ENCODE measurements around the gene TEX52.
A peak's percentile ranks its signal among the peaks of the same experiment; 100 is the strongest.

The TEX52 gene

DNA sequence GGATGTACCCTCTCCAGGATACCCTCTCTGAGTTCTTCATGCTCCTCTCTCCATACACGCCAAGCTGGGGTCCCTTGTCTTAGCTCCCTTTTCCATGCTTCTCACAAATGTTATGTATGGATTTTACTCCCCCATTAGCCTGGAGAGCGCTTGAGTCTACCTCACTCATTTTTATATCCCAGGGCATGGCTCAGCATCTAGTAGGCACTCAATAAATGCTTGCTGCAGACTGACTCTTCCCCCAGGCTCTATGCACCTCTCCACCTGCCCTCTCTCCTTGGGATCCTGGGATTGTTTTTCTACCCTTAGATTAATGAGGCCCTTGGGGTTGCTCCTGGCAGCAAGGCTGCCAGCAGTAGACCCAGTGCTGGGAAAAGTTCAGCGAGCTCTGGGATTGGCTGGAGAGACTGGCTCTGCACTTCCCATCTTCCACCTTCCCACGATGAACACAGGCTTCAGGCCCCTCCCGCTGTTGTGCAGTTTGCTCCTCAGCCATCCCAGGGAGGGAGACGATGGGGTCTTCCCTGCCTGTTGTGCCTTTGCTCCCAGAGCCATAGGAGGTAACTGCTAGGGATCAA, 24.2 kb downstream of the TEX52 start:
- no peak for DNase-seq (ENCODE audit: low read depth)

- DNase-seq (ENCODE audit: low read depth): no peak
Observed at GRCh38 chr12:2829275-2829674, 27.6 kb downstream of the TEX52 start.

- no peak for DNase-seq (ENCODE audit: low read depth)
Observed at GRCh38 chr12:2826721-2827515, 29.9 kb downstream of the TEX52 start.

DNA sequence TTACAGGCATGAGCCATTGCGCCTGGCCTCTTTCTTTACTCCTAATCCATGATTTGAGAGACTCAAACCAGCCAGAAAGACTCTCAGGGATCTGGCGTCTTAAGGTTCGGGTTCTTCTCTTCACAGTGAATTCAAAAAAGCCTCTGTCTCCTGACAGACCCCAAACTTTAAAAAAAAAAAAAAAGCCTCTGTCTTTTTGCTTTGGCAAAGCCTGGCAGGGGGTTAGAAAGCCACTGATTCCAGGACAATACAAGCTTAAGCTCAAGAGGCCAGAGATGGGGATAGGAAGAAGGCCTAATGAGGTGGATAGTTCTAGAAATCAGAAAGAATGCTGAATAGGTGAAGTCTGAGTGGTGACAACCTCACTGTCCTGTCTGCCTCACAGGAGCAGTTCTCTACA, 30.8 kb downstream of the TEX52 start:
- DNase-seq (ENCODE audit: low read depth): no peak

DNA sequence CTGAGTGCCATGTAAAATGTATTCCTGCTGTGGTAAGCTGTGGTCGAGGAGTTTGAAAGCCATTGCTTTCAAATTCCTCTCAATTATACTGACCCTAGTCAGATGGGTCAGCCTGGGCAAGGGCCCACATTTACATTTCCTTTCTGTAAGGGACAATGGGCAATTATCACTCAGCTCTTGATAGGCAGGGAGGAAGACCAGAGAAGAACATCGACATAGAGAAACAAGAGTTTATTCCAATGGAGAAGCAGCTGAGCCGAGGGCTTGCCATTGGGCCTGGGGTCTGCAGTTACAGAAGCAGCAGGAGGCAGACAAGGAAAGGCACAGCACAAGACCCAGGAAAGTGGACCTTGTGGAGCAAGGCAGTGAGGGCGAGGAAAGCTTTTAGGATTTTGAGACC, 31.7 kb downstream of the TEX52 start:
- DNase-seq (ENCODE audit: low read depth): no peak

- no peak for DNase-seq (ENCODE audit: low read depth)
Observed at GRCh38 chr12:2824541-2824940, 32.3 kb downstream of the TEX52 start.

DNA sequence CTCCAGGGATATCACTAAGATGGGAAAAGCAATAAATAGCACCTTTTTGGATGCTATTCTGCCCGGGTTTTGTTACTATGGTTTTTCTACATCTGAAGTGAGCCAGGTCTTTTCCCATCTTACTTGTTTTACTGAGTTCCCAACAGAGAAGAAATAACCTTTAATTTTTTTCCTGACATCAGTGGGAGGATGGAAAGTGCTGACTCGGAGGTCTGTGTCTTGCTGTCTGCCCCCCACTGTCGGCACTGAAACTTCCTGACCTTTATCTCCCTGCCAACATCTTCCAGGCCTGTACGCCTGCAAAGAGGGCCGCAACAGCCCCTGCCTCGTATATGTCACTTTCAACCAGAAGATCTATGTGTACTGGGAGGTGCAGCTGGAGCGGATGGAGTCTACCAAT, 33.4 kb downstream of the TEX52 start:
- DNase-seq (ENCODE audit: low read depth): no peak

DNA sequence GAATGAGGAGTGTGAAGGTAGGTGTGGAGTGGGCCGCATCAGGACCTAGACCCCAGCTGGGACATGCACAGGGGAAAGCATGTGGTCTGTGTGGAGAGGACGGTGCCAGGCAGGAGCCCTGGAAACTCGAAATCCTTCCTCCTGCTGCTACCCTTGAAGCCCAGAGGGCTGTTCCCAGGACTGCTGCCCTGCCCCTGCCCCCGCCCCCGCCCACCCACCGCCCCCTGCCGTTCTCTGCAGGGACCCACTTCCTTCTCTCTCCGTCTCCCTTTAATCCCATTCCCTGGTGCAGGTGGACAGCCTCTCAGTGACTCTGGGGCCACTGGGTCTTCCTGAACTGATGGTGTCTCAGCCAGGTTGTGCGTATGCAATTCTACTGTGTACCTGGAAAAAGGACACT, 36.4 kb downstream of the TEX52 start:
- no peak for DNase-seq (ENCODE audit: low read depth)

GRCh38 chr12:2819810-2820209, 37.0 kb downstream of the TEX52 start:
- DNase-seq (ENCODE audit: low read depth): no peak

DNA sequence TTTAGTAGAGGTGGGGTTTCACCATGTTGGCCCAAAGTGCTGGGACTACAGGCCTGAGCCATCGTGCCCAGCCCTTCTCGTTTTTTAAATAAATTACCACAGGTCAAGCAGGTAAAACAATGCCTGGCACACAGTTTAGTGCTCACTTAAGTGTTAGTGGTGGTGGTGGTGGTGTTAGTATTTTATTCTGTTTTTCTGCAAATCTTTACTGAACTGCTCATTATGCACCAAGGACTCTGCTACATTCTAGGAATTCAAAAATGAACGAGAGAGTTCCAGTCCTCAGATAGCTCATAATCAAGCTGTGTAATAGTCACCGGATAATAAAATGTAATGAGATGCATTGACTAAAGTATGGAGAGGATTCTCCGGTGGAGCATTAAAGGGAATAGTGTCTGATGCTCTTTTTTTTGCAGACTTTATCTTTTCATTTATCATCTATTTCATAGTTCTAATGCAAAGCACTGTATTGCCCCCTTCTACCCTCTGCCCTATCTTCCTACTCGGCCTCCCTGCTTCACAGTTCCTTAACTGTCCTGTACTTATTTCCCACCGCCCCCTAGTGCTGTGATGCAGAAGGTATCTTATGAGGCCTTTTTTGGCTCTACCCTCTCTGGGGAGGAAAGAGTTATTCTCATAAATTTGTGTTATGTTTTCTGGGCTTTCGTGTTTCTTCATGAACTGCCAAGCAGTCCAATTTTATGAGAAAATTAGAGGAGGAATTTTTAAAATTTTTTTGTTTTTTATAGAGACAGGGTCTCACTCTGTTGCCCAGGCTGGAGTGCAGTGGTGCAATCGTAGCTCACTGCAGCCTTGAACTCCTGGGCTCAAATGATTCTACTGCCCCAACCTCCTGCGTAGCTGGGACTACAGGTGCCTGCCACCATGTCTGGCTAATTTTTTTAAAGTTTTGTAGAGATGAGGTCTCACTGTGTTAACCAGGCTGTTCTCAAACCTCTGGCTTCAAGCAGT, 43.3 kb downstream of the TEX52 start:
- peak; percentile 35 for DNase-seq (ENCODE audit: low read depth)

DNA sequence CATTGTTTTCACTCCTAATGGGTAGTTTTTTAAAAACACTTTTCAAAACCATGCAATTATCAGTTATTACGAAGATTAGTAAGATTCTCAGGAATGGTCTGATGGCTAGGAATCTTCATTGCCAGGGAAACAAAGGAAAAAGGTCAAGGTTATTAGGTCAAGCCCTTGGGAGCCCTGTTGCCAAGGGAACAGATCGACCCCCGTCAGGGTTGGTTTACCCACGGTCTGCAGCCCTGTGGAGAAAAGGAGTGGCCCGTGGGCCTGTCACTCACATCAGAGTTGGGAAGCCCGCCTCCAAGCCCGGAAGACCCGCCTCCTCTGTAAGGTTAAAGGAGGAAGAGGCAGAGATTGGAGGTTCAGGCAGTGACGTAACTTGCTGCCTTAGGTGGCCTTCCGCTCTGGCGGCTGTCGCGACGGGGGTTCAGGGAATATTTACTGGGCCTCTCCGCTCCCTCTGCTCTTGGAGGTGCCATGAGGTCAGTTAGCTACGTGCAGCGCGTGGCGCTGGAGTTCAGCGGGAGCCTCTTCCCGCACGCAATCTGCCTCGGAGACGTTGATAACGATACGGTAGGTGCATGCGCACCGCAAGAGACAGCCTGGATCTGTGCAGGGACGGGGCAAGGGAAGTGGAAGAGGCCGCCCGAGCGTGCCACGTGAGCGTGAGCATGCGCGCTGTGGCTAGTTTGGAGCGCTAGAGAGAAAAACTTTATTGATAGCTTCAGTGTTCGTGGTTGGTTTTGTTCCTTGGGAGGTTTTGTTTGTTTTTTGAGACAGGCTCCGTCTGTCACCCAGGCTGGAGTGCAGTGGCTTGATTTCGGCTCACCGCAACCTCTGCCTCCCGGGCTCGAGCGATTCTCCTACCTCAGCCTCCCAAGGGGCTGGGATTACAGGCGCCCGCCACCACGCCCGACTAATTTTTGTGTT, 44.3 kb downstream of the TEX52 start, which contains the start of gene ITFG2:
Gene ITFG2, plus strand, starts transcription at position 379 of the 924 bp plus-strand sequence. Its CDS starts 93 bp downstream, at position 472.
- peak; percentile 96 for DNase-seq (ENCODE audit: low read depth)

GRCh38 chr12:2811801-2812200, 45.0 kb downstream of the TEX52 start:
- DNase-seq (ENCODE audit: low read depth): no peak

DNA sequence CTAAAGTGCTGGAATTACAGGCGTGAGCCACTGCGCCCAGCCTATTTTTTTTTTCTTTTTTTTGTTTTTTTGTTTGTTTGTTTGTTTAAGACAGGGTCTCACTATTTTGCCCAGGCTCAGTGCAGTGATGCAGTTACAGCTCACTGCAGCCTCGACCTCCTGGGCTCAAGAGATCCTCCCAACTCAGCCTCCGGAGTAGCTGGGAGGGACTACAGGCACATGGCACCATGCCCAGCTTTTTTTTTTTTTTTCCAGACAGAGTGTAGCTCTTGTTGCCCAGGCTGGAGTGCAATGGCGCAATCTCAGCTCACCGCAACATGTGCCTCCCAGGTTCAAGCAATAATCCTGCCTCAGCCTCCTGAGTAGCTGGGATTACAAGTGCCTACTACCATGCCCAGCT, 50.1 kb downstream of the TEX52 start:
- no peak for DNase-seq (ENCODE audit: low read depth)

- DNase-seq (ENCODE audit: low read depth): no peak
Observed at GRCh38 chr12:2805143-2805520, 51.7 kb downstream of the TEX52 start.

- no peak for DNase-seq (ENCODE audit: low read depth)
Observed at GRCh38 chr12:2804393-2805142, 52.3 kb downstream of the TEX52 start.

- no peak for DNase-seq (ENCODE audit: low read depth)
Observed at GRCh38 chr12:2803635-2804392, 53.0 kb downstream of the TEX52 start.

DNA sequence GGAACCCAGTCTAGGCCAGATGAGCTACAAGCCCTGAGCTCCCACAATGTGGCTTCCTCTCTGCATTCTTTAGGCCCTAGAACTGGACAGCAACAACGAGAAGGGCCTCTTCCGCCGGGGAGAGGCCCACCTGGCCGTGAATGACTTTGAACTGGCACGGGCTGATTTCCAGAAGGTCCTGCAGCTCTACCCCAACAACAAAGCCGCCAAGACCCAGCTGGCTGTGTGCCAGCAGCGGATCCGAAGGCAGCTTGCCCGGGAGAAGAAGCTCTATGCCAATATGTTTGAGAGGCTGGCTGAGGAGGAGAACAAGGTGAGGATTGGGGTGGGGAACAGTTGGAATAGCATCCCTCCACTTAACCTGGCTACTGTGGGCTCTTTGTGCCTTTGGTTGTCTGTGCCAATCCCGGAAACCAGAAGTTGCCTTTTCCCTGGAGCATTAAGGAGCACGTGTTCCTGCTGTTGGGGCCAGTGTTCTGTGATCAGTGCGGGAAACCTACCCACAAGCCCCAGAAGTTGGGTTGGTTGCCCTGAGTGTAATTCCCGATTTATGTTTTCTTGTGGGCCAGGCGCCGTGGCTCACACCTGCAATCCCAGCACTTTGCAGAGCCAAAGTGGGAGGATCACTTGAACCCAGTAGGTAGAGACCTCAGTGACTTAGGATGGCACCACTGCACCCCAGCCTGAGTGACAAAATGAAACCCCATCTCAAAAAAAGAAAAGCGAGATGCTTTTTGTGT, 55.6 kb downstream of the TEX52 start:
- DNase-seq (ENCODE audit: low read depth): no peak

DNA sequence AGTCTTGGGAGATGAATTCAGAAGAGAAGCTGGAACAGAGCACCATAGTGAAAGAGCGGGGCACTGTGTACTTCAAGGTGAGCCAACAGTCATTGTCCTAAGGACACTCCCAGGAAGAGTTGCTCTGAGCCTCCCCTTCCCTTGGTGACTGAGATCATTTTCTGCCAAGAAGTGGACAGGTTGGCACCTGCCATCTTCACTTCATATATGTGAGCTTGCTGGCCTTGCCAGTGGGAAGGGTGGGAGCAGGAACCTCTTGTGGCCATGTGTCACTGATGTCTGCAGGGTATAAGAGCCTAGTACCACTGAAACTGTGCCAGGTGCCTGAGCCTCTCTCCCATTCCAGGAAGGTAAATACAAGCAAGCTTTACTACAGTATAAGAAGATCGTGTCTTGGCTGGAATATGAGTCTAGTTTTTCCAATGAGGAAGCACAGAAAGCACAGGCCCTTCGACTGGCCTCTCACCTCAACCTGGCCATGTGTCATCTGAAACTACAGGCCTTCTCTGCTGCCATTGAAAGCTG, 56.7 kb downstream of the TEX52 start:
- DNase-seq (ENCODE audit: low read depth): no peak
